Astrocyte (in vitro differentiated cells and primary cell): ENCODE data around the gene PBXIP1. TPM values are rescaled to one million over a fixed set of nuclear protein-coding genes. Genes with fewer than 3 reads are reported as not detected.

Source experiments
- DNase-seq: peaks from one replicate; pipeline ENCODE4 v3.0.0-alpha.2; 2010; ENCODE audit warnings: low read depth
- FAIRE-seq: peaks from 2 replicates; lab custom pipeline; 2011; peaks lifted over from hg19 to GRCh38; lab: Jason Lieb, UNC
- H2AFZ ChIP-seq: 2 replicates; pipeline ENCODE4 v1.6.0; 2012; ENCODE audit warnings: low read depth, low read length, inconsistent platforms
- H3K27ac ChIP-seq: 2 replicates; pipeline ENCODE4 v1.5.1; 2011; ENCODE audit warnings: low read depth, low read length, inconsistent platforms
- H3K27me3 ChIP-seq: 2 replicates; pipeline ENCODE4 v1.6.0; 2011; ENCODE audit warnings: low read length, inconsistent platforms; ENCODE audit not compliant: insufficient read depth
- H3K36me3 ChIP-seq: 2 replicates; pipeline ENCODE4 v1.5.1; 2011; ENCODE audit warnings: low read length, inconsistent platforms; ENCODE audit not compliant: insufficient read depth
- H3K4me1 ChIP-seq: 2 replicates; pipeline ENCODE4 v1.5.1; 2011; ENCODE audit warnings: low read length, inconsistent platforms; ENCODE audit not compliant: insufficient read depth
- H3K4me2 ChIP-seq: 2 replicates; pipeline ENCODE4 v1.6.0; 2012; ENCODE audit warnings: low read length, inconsistent platforms
- H3K4me3 ChIP-seq: 2 replicates; pipeline ENCODE4 v1.5.1; 2011; ENCODE audit warnings: low read depth, mild to moderate bottlenecking, low read length, inconsistent platforms; ENCODE audit not compliant: insufficient read depth
- H3K79me2 ChIP-seq: 2 replicates; pipeline ENCODE4 v1.6.0; 2012; ENCODE audit warnings: mild to moderate bottlenecking, low read length, inconsistent platforms; ENCODE audit not compliant: insufficient read depth
- H3K9ac ChIP-seq: 2 replicates; pipeline ENCODE4 v1.6.0; 2012; ENCODE audit warnings: mild to moderate bottlenecking, low read length, inconsistent platforms
- H3K9me3 ChIP-seq: 2 replicates; pipeline ENCODE4 v1.5.1; 2012; ENCODE audit warnings: low read depth, mild to moderate bottlenecking, low read length, inconsistent platforms; ENCODE audit not compliant: insufficient read depth
- H4K20me1 ChIP-seq: 2 replicates; pipeline ENCODE4 v1.6.0; 2012; ENCODE audit warnings: low read length, inconsistent platforms; ENCODE audit not compliant: insufficient read depth
- H3K27ac Mint-ChIP-seq: one replicate; pipeline ENCODE4 v1.8.0; 2021; ENCODE audit warnings: mild to moderate bottlenecking, mixed read lengths; ENCODE audit not compliant: unreplicated experiment
- H3K27me3 Mint-ChIP-seq: one replicate; pipeline ENCODE4 v1.8.0; 2021; ENCODE audit warnings: low read depth, mixed read lengths; ENCODE audit not compliant: unreplicated experiment
- H3K36me3 Mint-ChIP-seq: one replicate; pipeline ENCODE4 v1.8.0; 2021; ENCODE audit warnings: low read depth, mixed read lengths; ENCODE audit not compliant: unreplicated experiment
- H3K4me1 Mint-ChIP-seq: one replicate; pipeline ENCODE4 v1.8.0; 2021; ENCODE audit warnings: low read depth, mixed read lengths; ENCODE audit not compliant: unreplicated experiment
- H3K4me3 Mint-ChIP-seq: one replicate; pipeline ENCODE4 v1.8.0; 2021; ENCODE audit warnings: mild to moderate bottlenecking, moderate library complexity, mixed read lengths; ENCODE audit not compliant: unreplicated experiment
- H3K9me3 Mint-ChIP-seq: one replicate; pipeline ENCODE4 v1.8.0; 2021; ENCODE audit warnings: mild to moderate bottlenecking, mixed read lengths; ENCODE audit not compliant: unreplicated experiment
- CTCF ChIP-seq: IDR thresholded peaks from 2 replicates; pipeline ENCODE4 v1.5.1; 2011; ENCODE audit warnings: low read depth, mild to moderate bottlenecking, inconsistent platforms, low read length, moderate library complexity; ENCODE audit not compliant: insufficient read depth
- EZH2 ChIP-seq: IDR thresholded peaks from 2 replicates; pipeline ENCODE4 v1.6.1; 2012; ENCODE audit warnings: mild to moderate bottlenecking, low read length, inconsistent platforms; ENCODE audit not compliant: insufficient read depth
- total RNA-seq: library from RNA; stranded (reverse); gene quantifications from 2 replicates; pipeline ENCODE4 v1.2.1, GENCODE V29; 2021

Gene PBXIP1
- total RNA-seq, 1 donor from 2014 or later, result 89.2 TPM

GRCh38 chr1:154937988-154938386, 17.9 kb downstream of the PBXIP1 start:
- Mint-ChIP-seq H3K4me3 (peak overlapping the region; percentile 98), H3K9me3 (no peaks in the 10 kb centered on the region), H3K27ac (peak overlapping the region; percentile 99), H3K36me3 (peaks cover 2% of the 10 kb centered on the region), H3K4me1 (peaks cover 28% of the 10 kb centered on the region), H3K27me3 (no peaks in the 10 kb centered on the region)
- peaks cover 18% of the 10 kb centered on the region for H3K4me1 ChIP-seq
- H2AFZ ChIP-seq, result peak overlapping the region; percentile 99
- no peaks in the 10 kb centered on the region for H4K20me1 ChIP-seq
- H3K27ac ChIP-seq, result peak overlapping the region; percentile 100
- H3K9me3 ChIP-seq, result no peaks in the 10 kb centered on the region
- FAIRE-seq (no peak), DNase-seq (no peak)
- H3K4me2 ChIP-seq, result peak overlapping the region; percentile 89
- TF ChIP-seq EZH2, result no peak
- TF ChIP-seq CTCF, result no peak
- peak overlapping the region; percentile 77 for H3K4me3 ChIP-seq
- no peaks in the 10 kb centered on the region for H3K36me3 ChIP-seq
- peaks cover 4% of the 10 kb centered on the region for H3K79me2 ChIP-seq
- H3K9ac ChIP-seq, result peak overlapping the region; percentile 97
- no peaks in the 10 kb centered on the region for H3K27me3 ChIP-seq

GRCh38 chr1:154937085-154937987, 18.6 kb downstream of the PBXIP1 start:
- Mint-ChIP-seq H3K27ac (peak overlapping the region; percentile 99), H3K27me3 (no peaks in the 10 kb centered on the region), H3K36me3 (peaks cover 2% of the 10 kb centered on the region), H3K4me3 (peak overlapping the region; percentile 98), H3K9me3 (no peaks in the 10 kb centered on the region), H3K4me1 (peaks cover 26% of the 10 kb centered on the region)
- no peak for FAIRE-seq
- Histone ChIP-seq H3K36me3 (no peaks in the 10 kb centered on the region), H3K4me1 (peaks cover 18% of the 10 kb centered on the region), H3K27ac (peak overlapping the region; percentile 100), H4K20me1 (no peaks in the 10 kb centered on the region), H2AFZ (peak overlapping the region; percentile 99), H3K9me3 (no peaks in the 10 kb centered on the region), H3K4me2 (peak overlapping the region; percentile 89), H3K4me3 (peak overlapping the region; percentile 77), H3K79me2 (peaks cover 4% of the 10 kb centered on the region), H3K27me3 (no peaks in the 10 kb centered on the region), H3K9ac (peak overlapping the region; percentile 97)
- peak; percentile 94 for DNase-seq
- TF ChIP-seq CTCF (peak; percentile 32), EZH2 (no peak)
